DOHH2 (cell line): ENCODE results near the gene DEAF1.

Experiments
- EZH2phosphoT487 ChIP-seq: fragments of 200-600 bp; sonication (generic); IDR thresholded peaks from 2 replicates; pipeline ENCODE4 v1.6.1; 2017; ENCODE audit warnings: borderline replicate concordance, mild to moderate bottlenecking, antibody characterized with exemption, low read length, moderate library complexity, mixed read lengths
- TF ChIP-seq, protein P1 (sequence below): fragments of 200-600 bp; sonication (generic); IDR thresholded peaks from one replicate; pipeline ENCODE4 v1.5.1; 2014; ENCODE audit warnings: antibody characterized with exemption, mild to moderate bottlenecking, low read depth, low read length; ENCODE audit not compliant: poor library complexity, severe bottlenecking

DNA sequence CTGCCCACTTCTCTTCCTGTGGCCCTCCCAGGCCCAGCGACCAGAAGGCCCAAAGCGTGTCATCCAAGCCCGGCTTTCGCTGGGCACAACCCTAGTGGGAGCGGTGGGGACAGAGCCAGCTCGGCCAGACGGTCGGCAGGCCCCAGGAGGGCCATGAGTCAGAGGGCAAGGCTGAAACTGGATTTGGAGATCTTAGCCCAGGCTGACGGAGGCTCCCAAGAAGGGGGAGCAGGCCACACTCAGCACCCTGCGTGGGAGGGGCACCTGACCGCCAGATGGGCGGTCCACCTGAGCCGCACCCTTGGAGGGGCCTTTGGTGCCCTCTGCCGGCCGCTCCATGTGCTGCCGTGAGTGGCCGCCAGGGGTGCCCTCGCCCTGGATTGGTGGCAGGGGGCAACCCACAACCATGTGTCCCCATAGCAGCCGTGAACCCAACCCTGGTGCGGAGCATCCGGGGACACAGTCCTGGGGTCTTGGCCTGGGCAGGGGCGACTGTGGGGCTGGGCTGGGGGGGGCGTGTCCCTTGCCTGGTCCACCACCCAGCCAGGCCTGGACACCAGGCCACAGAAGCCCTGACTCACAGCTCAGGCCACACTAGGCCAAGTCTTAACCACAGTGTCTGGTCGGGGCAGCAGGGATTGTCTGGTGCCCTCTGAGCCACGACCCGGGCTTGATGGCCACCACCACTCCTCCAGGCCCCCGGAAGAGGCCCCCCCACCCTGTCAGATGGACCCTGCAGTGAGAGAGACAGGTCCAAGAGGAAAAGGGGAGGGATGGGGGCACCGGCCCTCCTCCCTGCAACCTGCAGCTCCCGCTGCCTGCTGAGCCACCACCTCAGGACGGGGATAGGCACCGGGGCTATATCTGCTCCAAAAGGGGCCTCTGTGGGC, 33.1 kb upstream of the DEAF1 start:
- TF ChIP-seq, protein P1, sequence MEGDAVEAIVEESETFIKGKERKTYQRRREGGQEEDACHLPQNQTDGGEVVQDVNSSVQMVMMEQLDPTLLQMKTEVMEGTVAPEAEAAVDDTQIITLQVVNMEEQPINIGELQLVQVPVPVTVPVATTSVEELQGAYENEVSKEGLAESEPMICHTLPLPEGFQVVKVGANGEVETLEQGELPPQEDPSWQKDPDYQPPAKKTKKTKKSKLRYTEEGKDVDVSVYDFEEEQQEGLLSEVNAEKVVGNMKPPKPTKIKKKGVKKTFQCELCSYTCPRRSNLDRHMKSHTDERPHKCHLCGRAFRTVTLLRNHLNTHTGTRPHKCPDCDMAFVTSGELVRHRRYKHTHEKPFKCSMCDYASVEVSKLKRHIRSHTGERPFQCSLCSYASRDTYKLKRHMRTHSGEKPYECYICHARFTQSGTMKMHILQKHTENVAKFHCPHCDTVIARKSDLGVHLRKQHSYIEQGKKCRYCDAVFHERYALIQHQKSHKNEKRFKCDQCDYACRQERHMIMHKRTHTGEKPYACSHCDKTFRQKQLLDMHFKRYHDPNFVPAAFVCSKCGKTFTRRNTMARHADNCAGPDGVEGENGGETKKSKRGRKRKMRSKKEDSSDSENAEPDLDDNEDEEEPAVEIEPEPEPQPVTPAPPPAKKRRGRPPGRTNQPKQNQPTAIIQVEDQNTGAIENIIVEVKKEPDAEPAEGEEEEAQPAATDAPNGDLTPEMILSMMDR, result peak; percentile 98
- TF ChIP-seq EZH2phosphoT487, result no peak
